WTC11 (cell line): ENCODE measurements around the gene POC1A. TPM values are rescaled to one million over a fixed set of nuclear protein-coding genes. Genes with fewer than 3 reads are reported as not detected.

Experiments used
- ATAC-seq: fragments of 200-7000 bp; cut with Tn5 transposase; 2 replicates; pipeline ENCODE4 v1.10.0; 2021; ENCODE audit warnings: mild to moderate bottlenecking, moderate library complexity
- CTCF ChIA-PET: fragments of 300-600 bp; sonication (Branson Sonifier 250); formaldehyde crosslinking; loops from one replicate; lab custom pipeline; 2021; ENCODE audit warnings: antibody characterized with exemption; lab: Charles Lee
- POLR2A ChIA-PET: fragments of 350-600 bp; sonication (Branson Sonifier 250); formaldehyde crosslinking; loops from one replicate; lab custom pipeline; 2021; ENCODE audit warnings: antibody characterized with exemption; lab: Charles Lee
- DNase-seq: peaks from one replicate; pipeline ENCODE4 v3.0.0; 2021; ENCODE audit warnings: low spot score
- H3K27ac Mint-ChIP-seq: 2 replicates; pipeline ENCODE4 v1.8.0; 2021; ENCODE audit warnings: mixed read lengths
- H3K27me3 Mint-ChIP-seq: 2 replicates; pipeline ENCODE4 v1.8.0; 2021; ENCODE audit warnings: low read depth, mild to moderate bottlenecking, moderate library complexity, mixed read lengths
- H3K36me3 Mint-ChIP-seq: 2 replicates; pipeline ENCODE4 v1.8.0; 2021; ENCODE audit warnings: mixed read lengths
- H3K4me1 Mint-ChIP-seq: 2 replicates; pipeline ENCODE4 v1.8.0; 2022; ENCODE audit warnings: mixed read lengths
- H3K4me3 Mint-ChIP-seq: 2 replicates; pipeline ENCODE4 v1.8.0; 2021; ENCODE audit warnings: mild to moderate bottlenecking, moderate library complexity, mixed read lengths
- H3K9me3 Mint-ChIP-seq: 2 replicates; pipeline ENCODE4 v1.8.0; 2021; ENCODE audit warnings: mixed read lengths
- CREB1 ChIP-seq: sonication (generic); formaldehyde crosslinking; IDR thresholded peaks from 2 replicates; pipeline ENCODE4 v1.8.0; 2023; ENCODE audit warnings: mild to moderate bottlenecking, missing genetic modification reagents
- ETV6 ChIP-seq: sonication (generic); formaldehyde crosslinking; IDR thresholded peaks from 2 replicates; pipeline ENCODE4 v1.8.1; 2022; ENCODE audit warnings: mild to moderate bottlenecking, missing genetic modification reagents
- GTF2I ChIP-seq: fragments of 250-450 bp; sonication (Bioruptor Pico); conservative IDR thresholded peaks from 2 replicates; pipeline ENCODE4 v1.4.0; 2021; ENCODE audit warnings: mild to moderate bottlenecking
- HMGA2 ChIP-seq: fragments of 250-450 bp; sonication (Bioruptor Pico); IDR thresholded peaks from 2 replicates; pipeline ENCODE4 v1.4.0; 2021; ENCODE audit warnings: mild to moderate bottlenecking, moderate library complexity
- JAZF1 ChIP-seq: fragments of 250-450 bp; sonication (Bioruptor Pico); IDR thresholded peaks from 2 replicates; pipeline ENCODE4 v1.9.0; 2021; ENCODE audit warnings: moderate library complexity, mild to moderate bottlenecking, inconsistent platforms
- JUN ChIP-seq: sonication (generic); formaldehyde crosslinking; IDR thresholded peaks from 2 replicates; pipeline ENCODE4 v1.8.0; 2023; ENCODE audit warnings: mild to moderate bottlenecking, missing genetic modification reagents
- NFYB ChIP-seq: sonication (generic); formaldehyde crosslinking; conservative IDR thresholded peaks from 2 replicates; pipeline ENCODE4 v1.8.0; 2022; ENCODE audit warnings: low read depth, missing genetic modification reagents
- NR2C2 ChIP-seq: sonication (generic); formaldehyde crosslinking; IDR thresholded peaks from 2 replicates; pipeline ENCODE4 v1.8.0; 2022; ENCODE audit warnings: mild to moderate bottlenecking, missing genetic modification reagents
- PRRX2 ChIP-seq: fragments of 250-450 bp; sonication (Bioruptor Pico); IDR thresholded peaks from 2 replicates; pipeline ENCODE4 v1.8.0; 2021; ENCODE audit warnings: mild to moderate bottlenecking
- RELA ChIP-seq: sonication (generic); formaldehyde crosslinking; IDR thresholded peaks from 2 replicates; pipeline ENCODE4 v1.8.1; 2022; ENCODE audit warnings: missing genetic modification reagents, mild to moderate bottlenecking, borderline replicate concordance
- RORB ChIP-seq: fragments of 250-450 bp; sonication (Bioruptor Pico); IDR thresholded peaks from 2 replicates; pipeline ENCODE4 v1.9.0; 2021; ENCODE audit warnings: mild to moderate bottlenecking
- SMAD4 ChIP-seq: sonication (generic); formaldehyde crosslinking; IDR thresholded peaks from 2 replicates; pipeline ENCODE4 v1.8.0; 2022; ENCODE audit warnings: mild to moderate bottlenecking, missing genetic modification reagents
- SP1 ChIP-seq: sonication (generic); formaldehyde crosslinking; conservative IDR thresholded peaks from 2 replicates; pipeline ENCODE4 v1.8.1; 2022; ENCODE audit warnings: missing genetic modification reagents
- TP53 ChIP-seq: sonication (generic); formaldehyde crosslinking; IDR thresholded peaks from 2 replicates; pipeline ENCODE4 v1.8.1; 2023; ENCODE audit warnings: mild to moderate bottlenecking, missing genetic modification reagents
- ZBTB21 ChIP-seq: sonication (generic); formaldehyde crosslinking; IDR thresholded peaks from 2 replicates; pipeline ENCODE4 v1.8.1; 2023; ENCODE audit warnings: mild to moderate bottlenecking, missing genetic modification reagents, borderline replicate concordance
- ZNF121 ChIP-seq: sonication (generic); formaldehyde crosslinking; IDR thresholded peaks from 2 replicates; pipeline ENCODE4 v1.8.0; 2023; ENCODE audit warnings: missing genetic modification reagents
- ZNF219 ChIP-seq: sonication (generic); formaldehyde crosslinking; IDR thresholded peaks from 2 replicates; pipeline ENCODE4 v1.8.0; 2023; ENCODE audit warnings: missing genetic modification reagents, mild to moderate bottlenecking, borderline replicate concordance
- total RNA-seq: library from RNA; stranded (reverse); gene quantifications from 3 replicates; pipeline ENCODE4 v1.2.3, GENCODE V29; 2021
- TF ChIP-seq, protein P1 (sequence below): sonication (generic); formaldehyde crosslinking; IDR thresholded peaks from 2 replicates; pipeline ENCODE4 v1.8.0; 2023; ENCODE audit warnings: missing genetic modification reagents, mild to moderate bottlenecking, borderline replicate concordance
- TF ChIP-seq, protein P2 (sequence below): sonication (generic); formaldehyde crosslinking; conservative IDR thresholded peaks from 2 replicates; pipeline ENCODE4 v1.8.1; 2022; ENCODE audit warnings: mild to moderate bottlenecking, missing genetic modification reagents
- TF ChIP-seq, protein P3 (sequence below): sonication (generic); formaldehyde crosslinking; IDR thresholded peaks from 2 replicates; pipeline ENCODE4 v1.8.1; 2022; ENCODE audit warnings: mild to moderate bottlenecking, moderate library complexity, missing genetic modification reagents
- TF ChIP-seq, protein P4 (sequence below): fragments of 250-450 bp; sonication (Bioruptor Pico); IDR thresholded peaks from 2 replicates; pipeline ENCODE4 v2.1.2; 2022; ENCODE audit warnings: mild to moderate bottlenecking, moderate library complexity
- TF ChIP-seq, protein P5 (sequence below): sonication (generic); formaldehyde crosslinking; IDR thresholded peaks from 2 replicates; pipeline ENCODE4 v1.8.1; 2022; ENCODE audit warnings: mild to moderate bottlenecking, missing genetic modification reagents, moderate library complexity, borderline replicate concordance
- TF ChIP-seq, protein P6 (sequence below): sonication (generic); formaldehyde crosslinking; IDR thresholded peaks from 2 replicates; pipeline ENCODE4 v1.8.1; 2023; ENCODE audit warnings: mild to moderate bottlenecking, missing genetic modification reagents, borderline replicate concordance
- TF ChIP-seq, protein P7 (sequence below): fragments of 250-450 bp; sonication (Bioruptor Pico); IDR thresholded peaks from 2 replicates; pipeline ENCODE4 v1.9.0; 2021; ENCODE audit warnings: mild to moderate bottlenecking

Gene POC1A
- total RNA-seq, 1 experiment from 2014 or later = 31.3 TPM

DNA sequence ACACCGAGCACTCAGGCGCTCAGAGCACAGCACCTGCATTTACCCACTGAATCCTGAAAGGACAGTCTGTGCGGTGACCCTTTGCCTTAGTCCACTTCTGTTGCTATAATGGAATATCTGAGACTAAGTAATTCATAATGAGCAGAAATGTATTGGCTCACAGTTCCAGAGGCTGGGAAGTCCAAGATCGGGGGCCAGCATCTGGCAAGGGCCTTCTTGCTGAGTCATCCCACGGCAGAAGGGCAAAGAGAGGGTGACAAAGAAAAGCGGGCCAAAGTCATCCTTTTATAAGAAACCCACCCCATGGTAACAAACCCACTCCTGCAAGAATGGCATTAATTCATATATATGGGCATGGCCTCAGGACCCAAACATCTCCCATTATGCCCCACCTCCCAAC, 27.7 kb downstream of the POC1A start:
- POLR2A ChIA-PET = no interaction called here
- H3K4me3 Mint-ChIP-seq = no peak overlapping the region
- peaks cover 47% of the 10 kb centered on the region for H3K36me3 Mint-ChIP-seq
- H3K27me3 Mint-ChIP-seq = no peaks in the 10 kb centered on the region
- TF ChIP-seq, protein P1, sequence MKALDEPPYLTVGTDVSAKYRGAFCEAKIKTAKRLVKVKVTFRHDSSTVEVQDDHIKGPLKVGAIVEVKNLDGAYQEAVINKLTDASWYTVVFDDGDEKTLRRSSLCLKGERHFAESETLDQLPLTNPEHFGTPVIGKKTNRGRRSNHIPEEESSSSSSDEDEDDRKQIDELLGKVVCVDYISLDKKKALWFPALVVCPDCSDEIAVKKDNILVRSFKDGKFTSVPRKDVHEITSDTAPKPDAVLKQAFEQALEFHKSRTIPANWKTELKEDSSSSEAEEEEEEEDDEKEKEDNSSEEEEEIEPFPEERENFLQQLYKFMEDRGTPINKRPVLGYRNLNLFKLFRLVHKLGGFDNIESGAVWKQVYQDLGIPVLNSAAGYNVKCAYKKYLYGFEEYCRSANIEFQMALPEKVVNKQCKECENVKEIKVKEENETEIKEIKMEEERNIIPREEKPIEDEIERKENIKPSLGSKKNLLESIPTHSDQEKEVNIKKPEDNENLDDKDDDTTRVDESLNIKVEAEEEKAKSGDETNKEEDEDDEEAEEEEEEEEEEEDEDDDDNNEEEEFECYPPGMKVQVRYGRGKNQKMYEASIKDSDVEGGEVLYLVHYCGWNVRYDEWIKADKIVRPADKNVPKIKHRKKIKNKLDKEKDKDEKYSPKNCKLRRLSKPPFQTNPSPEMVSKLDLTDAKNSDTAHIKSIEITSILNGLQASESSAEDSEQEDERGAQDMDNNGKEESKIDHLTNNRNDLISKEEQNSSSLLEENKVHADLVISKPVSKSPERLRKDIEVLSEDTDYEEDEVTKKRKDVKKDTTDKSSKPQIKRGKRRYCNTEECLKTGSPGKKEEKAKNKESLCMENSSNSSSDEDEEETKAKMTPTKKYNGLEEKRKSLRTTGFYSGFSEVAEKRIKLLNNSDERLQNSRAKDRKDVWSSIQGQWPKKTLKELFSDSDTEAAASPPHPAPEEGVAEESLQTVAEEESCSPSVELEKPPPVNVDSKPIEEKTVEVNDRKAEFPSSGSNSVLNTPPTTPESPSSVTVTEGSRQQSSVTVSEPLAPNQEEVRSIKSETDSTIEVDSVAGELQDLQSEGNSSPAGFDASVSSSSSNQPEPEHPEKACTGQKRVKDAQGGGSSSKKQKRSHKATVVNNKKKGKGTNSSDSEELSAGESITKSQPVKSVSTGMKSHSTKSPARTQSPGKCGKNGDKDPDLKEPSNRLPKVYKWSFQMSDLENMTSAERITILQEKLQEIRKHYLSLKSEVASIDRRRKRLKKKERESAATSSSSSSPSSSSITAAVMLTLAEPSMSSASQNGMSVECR (CRISPR knock-in tag) = no peak
- no peak for TF ChIP-seq HMGA2 (CRISPR knock-in tag)
- TF ChIP-seq NFYB (CRISPR knock-in tag) = no peak
- TF ChIP-seq, protein P2, sequence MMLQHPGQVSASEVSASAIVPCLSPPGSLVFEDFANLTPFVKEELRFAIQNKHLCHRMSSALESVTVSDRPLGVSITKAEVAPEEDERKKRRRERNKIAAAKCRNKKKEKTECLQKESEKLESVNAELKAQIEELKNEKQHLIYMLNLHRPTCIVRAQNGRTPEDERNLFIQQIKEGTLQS (CRISPR knock-in tag) = no peak
- TF ChIP-seq PRRX2 = no peak
- TF ChIP-seq, protein P3, sequence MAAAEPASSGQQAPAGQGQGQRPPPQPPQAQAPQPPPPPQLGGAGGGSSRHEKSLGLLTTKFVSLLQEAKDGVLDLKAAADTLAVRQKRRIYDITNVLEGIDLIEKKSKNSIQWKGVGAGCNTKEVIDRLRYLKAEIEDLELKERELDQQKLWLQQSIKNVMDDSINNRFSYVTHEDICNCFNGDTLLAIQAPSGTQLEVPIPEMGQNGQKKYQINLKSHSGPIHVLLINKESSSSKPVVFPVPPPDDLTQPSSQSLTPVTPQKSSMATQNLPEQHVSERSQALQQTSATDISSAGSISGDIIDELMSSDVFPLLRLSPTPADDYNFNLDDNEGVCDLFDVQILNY (CRISPR knock-in tag) = no peak
- no peak for TF ChIP-seq GTF2I (CRISPR knock-in tag)
- TF ChIP-seq, protein P4, sequence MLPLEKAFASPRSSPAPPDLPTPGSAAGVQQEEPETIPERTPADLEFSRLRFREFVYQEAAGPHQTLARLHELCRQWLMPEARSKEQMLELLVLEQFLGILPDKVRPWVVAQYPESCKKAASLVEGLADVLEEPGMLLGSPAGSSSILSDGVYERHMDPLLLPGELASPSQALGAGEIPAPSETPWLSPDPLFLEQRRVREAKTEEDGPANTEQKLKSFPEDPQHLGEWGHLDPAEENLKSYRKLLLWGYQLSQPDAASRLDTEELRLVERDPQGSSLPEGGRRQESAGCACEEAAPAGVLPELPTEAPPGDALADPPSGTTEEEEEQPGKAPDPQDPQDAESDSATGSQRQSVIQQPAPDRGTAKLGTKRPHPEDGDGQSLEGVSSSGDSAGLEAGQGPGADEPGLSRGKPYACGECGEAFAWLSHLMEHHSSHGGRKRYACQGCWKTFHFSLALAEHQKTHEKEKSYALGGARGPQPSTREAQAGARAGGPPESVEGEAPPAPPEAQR = no peak
- TF ChIP-seq RELA (CRISPR knock-in tag) = no peak
- TF ChIP-seq JUN = no peak
- TF ChIP-seq RORB (CRISPR knock-in tag) = no peak
- no peak for TF ChIP-seq SMAD4
- TF ChIP-seq, protein P5, sequence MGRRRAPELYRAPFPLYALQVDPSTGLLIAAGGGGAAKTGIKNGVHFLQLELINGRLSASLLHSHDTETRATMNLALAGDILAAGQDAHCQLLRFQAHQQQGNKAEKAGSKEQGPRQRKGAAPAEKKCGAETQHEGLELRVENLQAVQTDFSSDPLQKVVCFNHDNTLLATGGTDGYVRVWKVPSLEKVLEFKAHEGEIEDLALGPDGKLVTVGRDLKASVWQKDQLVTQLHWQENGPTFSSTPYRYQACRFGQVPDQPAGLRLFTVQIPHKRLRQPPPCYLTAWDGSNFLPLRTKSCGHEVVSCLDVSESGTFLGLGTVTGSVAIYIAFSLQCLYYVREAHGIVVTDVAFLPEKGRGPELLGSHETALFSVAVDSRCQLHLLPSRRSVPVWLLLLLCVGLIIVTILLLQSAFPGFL (CRISPR knock-in tag) = no peak
- TF ChIP-seq JAZF1 = no peak
- TF ChIP-seq ZNF121 = no peak
- TF ChIP-seq, all 79 proteins: peak for 0
- ATAC-seq = no peak
- Mint-ChIP-seq H3K9me3 (no peaks in the 10 kb centered on the region), H3K27ac (no peak overlapping the region), H3K4me1 (no peaks in the 10 kb centered on the region)
- CTCF ChIA-PET = no interaction called here
- DNase-seq = no peak

DNA sequence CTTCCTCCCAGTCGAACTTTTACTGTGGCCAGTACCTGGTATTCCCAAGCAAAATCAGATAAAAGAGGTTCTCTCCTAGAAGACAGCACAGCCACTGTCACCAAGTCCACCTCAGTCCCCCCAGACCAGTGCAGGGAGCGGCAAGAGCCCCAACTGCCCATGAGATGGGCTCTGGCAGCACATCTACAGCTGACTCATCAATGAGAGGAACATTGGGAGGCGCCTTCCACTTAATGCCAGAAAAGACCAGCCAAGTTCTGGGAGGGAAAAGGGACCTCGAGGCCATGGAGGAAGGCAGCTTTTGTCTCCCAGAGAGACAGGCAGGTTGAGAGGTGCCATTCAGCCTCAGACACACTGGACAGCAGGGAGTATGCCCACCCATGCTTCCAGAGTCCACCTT, 28.2 kb downstream of the POC1A start:
- no peak for DNase-seq
- no peaks in the 10 kb centered on the region for H3K4me1 Mint-ChIP-seq
- CTCF ChIA-PET = no interaction called here
- POLR2A ChIA-PET = no interaction called here
- no peak for ATAC-seq
- H3K27ac Mint-ChIP-seq = no peak overlapping the region
- H3K36me3 Mint-ChIP-seq = peaks cover 47% of the 10 kb centered on the region
- no peaks in the 10 kb centered on the region for H3K9me3 Mint-ChIP-seq
- H3K4me3 Mint-ChIP-seq = no peak overlapping the region
- H3K27me3 Mint-ChIP-seq = no peaks in the 10 kb centered on the region
- TF ChIP-seq ETV6 (no peak), SP1 (CRISPR knock-in tag) (no peak), ZBTB21 (CRISPR knock-in tag) (no peak), TP53 (no peak), NR2C2 (CRISPR knock-in tag) (no peak), ZNF219 (CRISPR knock-in tag) (no peak), CREB1 (CRISPR knock-in tag) (no peak)
- TF ChIP-seq, protein P6, sequence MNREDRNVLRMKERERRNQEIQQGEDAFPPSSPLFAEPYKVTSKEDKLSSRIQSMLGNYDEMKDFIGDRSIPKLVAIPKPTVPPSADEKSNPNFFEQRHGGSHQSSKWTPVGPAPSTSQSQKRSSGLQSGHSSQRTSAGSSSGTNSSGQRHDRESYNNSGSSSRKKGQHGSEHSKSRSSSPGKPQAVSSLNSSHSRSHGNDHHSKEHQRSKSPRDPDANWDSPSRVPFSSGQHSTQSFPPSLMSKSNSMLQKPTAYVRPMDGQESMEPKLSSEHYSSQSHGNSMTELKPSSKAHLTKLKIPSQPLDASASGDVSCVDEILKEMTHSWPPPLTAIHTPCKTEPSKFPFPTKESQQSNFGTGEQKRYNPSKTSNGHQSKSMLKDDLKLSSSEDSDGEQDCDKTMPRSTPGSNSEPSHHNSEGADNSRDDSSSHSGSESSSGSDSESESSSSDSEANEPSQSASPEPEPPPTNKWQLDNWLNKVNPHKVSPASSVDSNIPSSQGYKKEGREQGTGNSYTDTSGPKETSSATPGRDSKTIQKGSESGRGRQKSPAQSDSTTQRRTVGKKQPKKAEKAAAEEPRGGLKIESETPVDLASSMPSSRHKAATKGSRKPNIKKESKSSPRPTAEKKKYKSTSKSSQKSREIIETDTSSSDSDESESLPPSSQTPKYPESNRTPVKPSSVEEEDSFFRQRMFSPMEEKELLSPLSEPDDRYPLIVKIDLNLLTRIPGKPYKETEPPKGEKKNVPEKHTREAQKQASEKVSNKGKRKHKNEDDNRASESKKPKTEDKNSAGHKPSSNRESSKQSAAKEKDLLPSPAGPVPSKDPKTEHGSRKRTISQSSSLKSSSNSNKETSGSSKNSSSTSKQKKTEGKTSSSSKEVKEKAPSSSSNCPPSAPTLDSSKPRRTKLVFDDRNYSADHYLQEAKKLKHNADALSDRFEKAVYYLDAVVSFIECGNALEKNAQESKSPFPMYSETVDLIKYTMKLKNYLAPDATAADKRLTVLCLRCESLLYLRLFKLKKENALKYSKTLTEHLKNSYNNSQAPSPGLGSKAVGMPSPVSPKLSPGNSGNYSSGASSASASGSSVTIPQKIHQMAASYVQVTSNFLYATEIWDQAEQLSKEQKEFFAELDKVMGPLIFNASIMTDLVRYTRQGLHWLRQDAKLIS (CRISPR knock-in tag) = no peak
- TF ChIP-seq, protein P7, sequence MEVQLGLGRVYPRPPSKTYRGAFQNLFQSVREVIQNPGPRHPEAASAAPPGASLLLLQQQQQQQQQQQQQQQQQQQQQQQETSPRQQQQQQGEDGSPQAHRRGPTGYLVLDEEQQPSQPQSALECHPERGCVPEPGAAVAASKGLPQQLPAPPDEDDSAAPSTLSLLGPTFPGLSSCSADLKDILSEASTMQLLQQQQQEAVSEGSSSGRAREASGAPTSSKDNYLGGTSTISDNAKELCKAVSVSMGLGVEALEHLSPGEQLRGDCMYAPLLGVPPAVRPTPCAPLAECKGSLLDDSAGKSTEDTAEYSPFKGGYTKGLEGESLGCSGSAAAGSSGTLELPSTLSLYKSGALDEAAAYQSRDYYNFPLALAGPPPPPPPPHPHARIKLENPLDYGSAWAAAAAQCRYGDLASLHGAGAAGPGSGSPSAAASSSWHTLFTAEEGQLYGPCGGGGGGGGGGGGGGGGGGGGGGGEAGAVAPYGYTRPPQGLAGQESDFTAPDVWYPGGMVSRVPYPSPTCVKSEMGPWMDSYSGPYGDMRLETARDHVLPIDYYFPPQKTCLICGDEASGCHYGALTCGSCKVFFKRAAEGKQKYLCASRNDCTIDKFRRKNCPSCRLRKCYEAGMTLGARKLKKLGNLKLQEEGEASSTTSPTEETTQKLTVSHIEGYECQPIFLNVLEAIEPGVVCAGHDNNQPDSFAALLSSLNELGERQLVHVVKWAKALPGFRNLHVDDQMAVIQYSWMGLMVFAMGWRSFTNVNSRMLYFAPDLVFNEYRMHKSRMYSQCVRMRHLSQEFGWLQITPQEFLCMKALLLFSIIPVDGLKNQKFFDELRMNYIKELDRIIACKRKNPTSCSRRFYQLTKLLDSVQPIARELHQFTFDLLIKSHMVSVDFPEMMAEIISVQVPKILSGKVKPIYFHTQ (CRISPR knock-in tag) = no peak
